Natural killer cell (primary cell): Measurements from ENCODE around the gene RPL19. TPM values are rescaled to one million over a fixed set of nuclear protein-coding genes. Genes with fewer than 3 reads are reported as not detected.

Experiments used
- ATAC-seq, 3 donors: fragments of 150-1000 bp in 2 of 3; fragments of 200-7000 bp in 1 of 3; cut with Tn5 transposase; 1 replicate in 1 of 3; 2 replicates in 2 of 3; pipeline ENCODE4 v1.10.0; 2021; ENCODE audit warnings: mild to moderate bottlenecking in 2 of 3, moderate library complexity in 2 of 3
- DNase-seq, 2 donors: peaks; one replicate each; pipeline versions ENCODE4 v3.0.0 to v3.0.0-alpha.2; 2013 to 2021; ENCODE audit warnings: mixed read lengths in 1 of 2
- H3K27ac ChIP-seq: one replicate; pipeline ENCODE4 v1.5.1; 2013; ENCODE audit warnings: mild to moderate bottlenecking, low read length
- H3K27me3 ChIP-seq: one replicate; pipeline ENCODE4 v1.6.1; 2013; ENCODE audit warnings: low read length; ENCODE audit not compliant: control insufficient read depth, insufficient read depth
- H3K36me3 ChIP-seq: one replicate; pipeline ENCODE4 v1.6.1; 2013; ENCODE audit warnings: low read length; ENCODE audit not compliant: control insufficient read depth, insufficient read depth
- H3K4me1 ChIP-seq: one replicate; pipeline ENCODE4 v1.6.1; 2013; ENCODE audit warnings: low read length; ENCODE audit not compliant: control insufficient read depth, insufficient read depth
- H3K4me3 ChIP-seq: one replicate; pipeline ENCODE4 v1.5.1; 2013; ENCODE audit warnings: low read length
- H3K9me3 ChIP-seq: one replicate; pipeline ENCODE4 v1.6.1; 2013; ENCODE audit warnings: low read length; ENCODE audit not compliant: control insufficient read depth, insufficient read depth
- H3K27ac Mint-ChIP-seq, 2 donors: one replicate each; pipeline ENCODE4 v1.8.0; 2022; ENCODE audit warnings: mild to moderate bottlenecking in 2 of 2, mixed read lengths in 2 of 2, moderate library complexity in 1 of 2
- H3K27me3 Mint-ChIP-seq, 2 donors: one replicate each; pipeline ENCODE4 v1.8.0; 2022; ENCODE audit warnings: low read depth in 2 of 2, mixed read lengths in 2 of 2
- H3K36me3 Mint-ChIP-seq: one replicate; pipeline ENCODE4 v1.8.0; 2022; ENCODE audit warnings: mixed read lengths
- H3K4me1 Mint-ChIP-seq, 2 donors: one replicate each; pipeline ENCODE4 v1.8.0; 2022; ENCODE audit warnings: mixed read lengths in 2 of 2
- H3K4me3 Mint-ChIP-seq: one replicate; pipeline ENCODE4 v1.8.0; 2022; ENCODE audit warnings: mild to moderate bottlenecking, moderate library complexity, mixed read lengths
- H3K9me3 Mint-ChIP-seq, 2 donors: one replicate each; pipeline ENCODE4 v1.8.0; 2022; ENCODE audit warnings: mixed read lengths in 2 of 2
- WGBS: methylation state at CpG from one replicate; pipeline ENCODE4 v1.1.7; 2013; ENCODE audit warnings: missing lambda C conversion rate; ENCODE audit not compliant: insufficient coverage; 5-methylcytosine and 5-hydroxymethylcytosine counted together
- intact Hi-C: fragments of 100-400 bp; cut with micrococcal nuclease; formaldehyde crosslinking; loops from one replicate; pipeline ENCODE4 v1.14.2; 2022
- total RNA-seq, 4 donors: library from RNA; stranded (reverse); fragments of 120-200 nt in 1 of 4; gene quantifications; one replicate each; pipeline versions ENCODE4 v1.2.3 to v1.2.4, GENCODE V29; 2013 to 2022
- TF ChIP-seq, protein P1 (sequence below): fragments of 200-600 bp; IDR thresholded peaks from one replicate; pipeline ENCODE4 v1.8.0; 2022; ENCODE audit warnings: antibody characterized with exemption

RPL19 gene
- total RNA-seq = 1,000 to 10,000 TPM; 1,182 to 1,484 (median 1,482) TPM
- total RNA-seq (2013) = 4,344 TPM

DNA sequence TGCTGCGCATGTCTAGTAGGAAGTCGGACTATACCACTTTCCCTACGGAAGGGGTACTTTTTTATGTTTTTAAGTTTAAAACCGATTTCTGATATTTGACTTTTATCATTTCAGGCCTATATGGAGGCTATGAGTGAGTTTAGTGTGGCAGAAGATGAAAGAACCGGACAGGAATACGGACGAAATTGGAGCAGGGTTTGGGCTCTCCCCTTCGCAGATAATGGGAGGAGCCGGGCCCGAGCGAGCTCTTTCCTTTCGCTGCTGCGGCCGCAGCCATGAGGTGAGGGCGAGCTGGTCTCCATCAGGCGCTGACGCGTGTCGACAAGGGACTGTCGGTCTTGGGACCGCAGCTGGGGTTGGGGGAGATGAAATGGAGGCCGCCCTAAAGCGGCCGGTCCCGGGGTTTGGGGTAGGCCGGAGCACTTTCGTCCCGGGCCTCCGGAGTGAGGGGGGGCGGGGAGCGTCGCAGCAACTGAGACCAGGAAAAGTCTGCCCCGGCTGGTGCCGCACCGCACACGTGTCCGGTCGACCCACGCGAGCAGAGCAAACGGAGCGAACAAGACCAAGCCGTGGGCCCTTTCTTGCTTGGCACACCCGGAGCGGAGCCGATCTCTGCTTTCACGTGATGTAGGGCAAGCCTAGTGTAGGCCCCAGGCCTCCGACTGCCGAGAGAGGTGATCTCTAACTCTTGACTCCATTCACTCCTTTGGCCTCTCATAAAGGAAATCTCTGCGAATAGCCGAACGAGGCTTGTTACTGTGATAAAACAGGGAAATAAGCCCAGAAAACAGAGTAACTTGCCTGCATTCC lies at the start of gene RPL19:
Gene RPL19 (plus strand): TSS at position 214 of the 810 bp plus-strand sequence. CDS start 62 bp downstream, at position 276.
- H3K4me1 Mint-ChIP-seq = peaks cover 37 to 61% of the 10 kb centered on the region in 2 donors
- H3K27ac Mint-ChIP-seq = peak within 1 kb of the TSS; percentile 98 to 100
- intact Hi-C loops = no loop called here
- Histone ChIP-seq H3K36me3 (peaks cover 36% of the 10 kb centered on the region), H3K4me1 (peaks cover 59% of the 10 kb centered on the region), H3K4me3 (peak within 1 kb of the TSS; percentile 83), H3K27ac (peak within 1 kb of the TSS; percentile 95), H3K9me3 (no peaks in the 10 kb centered on the region), H3K27me3 (no peaks in the 10 kb centered on the region)
- peak within 1 kb of the TSS; percentile 98 for H3K4me3 Mint-ChIP-seq
- H3K9me3 Mint-ChIP-seq = no peaks in the 10 kb centered on the region
- ATAC-seq = peak; percentile 79 to 89 (median 86)
- H3K36me3 Mint-ChIP-seq = no peaks in the 10 kb centered on the region
- TF ChIP-seq, protein P1, sequence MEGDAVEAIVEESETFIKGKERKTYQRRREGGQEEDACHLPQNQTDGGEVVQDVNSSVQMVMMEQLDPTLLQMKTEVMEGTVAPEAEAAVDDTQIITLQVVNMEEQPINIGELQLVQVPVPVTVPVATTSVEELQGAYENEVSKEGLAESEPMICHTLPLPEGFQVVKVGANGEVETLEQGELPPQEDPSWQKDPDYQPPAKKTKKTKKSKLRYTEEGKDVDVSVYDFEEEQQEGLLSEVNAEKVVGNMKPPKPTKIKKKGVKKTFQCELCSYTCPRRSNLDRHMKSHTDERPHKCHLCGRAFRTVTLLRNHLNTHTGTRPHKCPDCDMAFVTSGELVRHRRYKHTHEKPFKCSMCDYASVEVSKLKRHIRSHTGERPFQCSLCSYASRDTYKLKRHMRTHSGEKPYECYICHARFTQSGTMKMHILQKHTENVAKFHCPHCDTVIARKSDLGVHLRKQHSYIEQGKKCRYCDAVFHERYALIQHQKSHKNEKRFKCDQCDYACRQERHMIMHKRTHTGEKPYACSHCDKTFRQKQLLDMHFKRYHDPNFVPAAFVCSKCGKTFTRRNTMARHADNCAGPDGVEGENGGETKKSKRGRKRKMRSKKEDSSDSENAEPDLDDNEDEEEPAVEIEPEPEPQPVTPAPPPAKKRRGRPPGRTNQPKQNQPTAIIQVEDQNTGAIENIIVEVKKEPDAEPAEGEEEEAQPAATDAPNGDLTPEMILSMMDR = no peak
- H3K27me3 Mint-ChIP-seq = no peaks in the 10 kb centered on the region
- DNase-seq = peak in 1 of 2 donors; percentile 80
- under 1% methylated on average over 52 of the region's 52 CpGs for WGBS

DNA sequence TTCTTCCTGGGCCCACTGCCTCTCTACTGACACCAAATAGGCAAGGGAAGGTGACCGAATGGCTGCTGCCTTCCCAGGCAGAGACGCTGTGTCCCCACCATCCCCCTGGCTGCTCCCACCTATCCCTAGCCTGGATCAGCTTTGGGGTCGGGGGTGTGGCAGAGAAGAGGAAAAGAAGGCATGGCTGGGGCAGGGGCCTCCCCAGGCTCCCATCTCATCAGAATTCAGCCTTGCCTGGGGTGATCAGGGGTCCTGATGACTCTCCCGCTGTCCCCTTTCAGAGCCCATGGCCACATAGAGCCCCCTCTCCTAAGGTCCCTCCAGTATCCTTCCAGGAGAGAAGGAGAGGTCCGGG lies 49.3 kb upstream of the RPL19 start:
- WGBS = 67% methylated on average over 2 of the region's 5 CpGs
- H3K4me3 Mint-ChIP-seq = peak overlapping the region; percentile 76
- H3K27ac ChIP-seq = no peak overlapping the region
- ATAC-seq = no peak
- TF ChIP-seq, protein P1 = no peak
- H3K9me3 Mint-ChIP-seq = no peaks in the 10 kb centered on the region
- no peak overlapping the region for H3K27ac Mint-ChIP-seq
- H3K27me3 ChIP-seq = peaks cover 12% of the 10 kb centered on the region
- no peaks in the 10 kb centered on the region for H3K9me3 ChIP-seq
- H3K4me3 ChIP-seq = no peak overlapping the region
- DNase-seq = no peak
- peaks cover 41 to 48% of the 10 kb centered on the region in 2 donors for H3K4me1 Mint-ChIP-seq
- peaks cover 35% of the 10 kb centered on the region for H3K4me1 ChIP-seq
- H3K36me3 Mint-ChIP-seq = peaks cover 10% of the 10 kb centered on the region
- peaks cover 18 to 21% of the 10 kb centered on the region in 2 donors for H3K27me3 Mint-ChIP-seq
- H3K36me3 ChIP-seq = no peaks in the 10 kb centered on the region
- intact Hi-C loops = loop anchor here (5.0 kb wide), 4 partner anchors 248 to 423 kb away; partner anchors contain the start of genes LASP1 and PSMB3

DNA sequence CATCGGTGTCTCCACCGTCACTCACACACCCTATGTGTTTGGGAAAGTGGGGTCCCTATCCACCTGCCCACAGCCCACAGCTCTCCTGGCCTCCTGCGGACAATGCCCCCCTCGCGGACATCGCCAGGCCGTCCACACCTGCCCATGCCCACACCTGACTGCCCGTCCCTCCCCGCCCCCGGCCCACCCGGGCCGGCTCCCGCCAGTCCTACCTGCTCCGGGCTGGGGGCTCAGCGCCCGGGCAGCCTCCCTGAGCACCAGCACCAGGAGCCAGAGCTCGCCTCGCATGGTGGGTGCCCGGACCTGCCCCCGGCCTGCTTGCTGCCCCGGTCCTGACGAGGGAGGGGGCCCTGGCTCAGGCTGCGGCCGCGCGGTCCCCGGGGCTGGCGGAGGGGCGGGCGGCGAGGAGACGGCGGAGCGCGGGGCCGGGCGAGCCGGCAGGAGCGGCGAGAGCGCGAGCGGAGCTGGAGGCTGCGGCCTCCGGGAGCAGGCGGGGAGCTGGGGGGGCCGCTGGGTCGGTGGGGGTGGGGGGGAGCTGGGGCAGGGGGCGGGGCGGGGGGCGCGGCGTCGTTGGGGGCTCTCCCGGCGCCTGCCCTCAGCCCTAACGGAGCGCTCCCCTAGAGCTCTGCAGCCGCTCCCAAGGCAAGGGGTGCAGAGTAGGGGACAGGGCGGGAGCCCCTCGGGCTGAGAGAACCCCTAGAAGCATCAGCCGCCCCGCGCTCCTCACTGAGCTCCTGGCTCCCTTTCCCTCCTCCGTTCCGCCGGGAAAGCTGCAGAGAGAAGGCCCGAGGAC lies 48.7 kb upstream of the RPL19 start, which contains the start of gene PLXDC1:
Gene PLXDC1 (minus strand): TSS at position 488 of the 793 bp plus-strand sequence. CDS start 200 bp downstream, at position 288.
- Mint-ChIP-seq H3K27ac (peak within 1 kb of the TSS; percentile 100), H3K27me3 (peaks cover 18 to 21% of the 10 kb centered on the region in 2 donors), H3K36me3 (peaks cover 10% of the 10 kb centered on the region), H3K4me1 (peaks cover 41 to 48% of the 10 kb centered on the region in 2 donors), H3K9me3 (no peaks in the 10 kb centered on the region), H3K4me3 (peak within 1 kb of the TSS; percentile 100)
- peaks cover 12% of the 10 kb centered on the region for H3K27me3 ChIP-seq
- H3K4me1 ChIP-seq = peaks cover 35% of the 10 kb centered on the region
- DNase-seq (peak in 1 of 2 donors; percentile 53), ATAC-seq (no peak)
- no peaks in the 10 kb centered on the region for H3K9me3 ChIP-seq
- peak within 1 kb of the TSS; percentile 17 for H3K27ac ChIP-seq
- H3K4me3 ChIP-seq = peak within 1 kb of the TSS; percentile 91
- no peaks in the 10 kb centered on the region for H3K36me3 ChIP-seq
- TF ChIP-seq, protein P1 = no peak
- intact Hi-C loops = loop anchor here (5.0 kb wide), 4 partner anchors 249 to 424 kb away; partner anchors contain the start of genes LASP1 and PSMB3
- WGBS = 2% methylated on average over 56 of the region's 68 CpGs
